Thyroid gland (tissue), 4 donors: ENCODE data around the gene SH2D6.

Experiments used
- CTCF ChIP-seq, 6 experiments: fragments of 200-600 bp in 3 of 6; fragments of 450-650 bp in 3 of 6; sonication (generic) in 3 of 6; IDR thresholded peaks; one replicate each; pipeline ENCODE4 v1.5.1; 2016 to 2019; ENCODE audit warnings: antibody characterized with exemption in 6 of 6, mild to moderate bottlenecking in 2 of 6, inconsistent platforms in 1 of 6, moderate library complexity in 1 of 6
- POLR2A ChIP-seq, 2 donors: fragments of 450-650 bp; IDR thresholded peaks; one replicate each; pipeline ENCODE4 v1.6.1; 2017; ENCODE audit warnings: antibody characterized with exemption in 2 of 2, mild to moderate bottlenecking in 2 of 2, moderate library complexity in 1 of 2

GRCh38 chr2:85468096-85468703 lies 49.7 kb downstream of the SH2D6 start:
- TF ChIP-seq CTCF (IDR thresholded peaks at IDR 0.05) (no peak), POLR2A (IDR thresholded peaks at IDR 0.05) (no peak)
